EH (cell line): ENCODE results near the gene COQ8A.

Experiments
- DNase-seq: peaks from one replicate; pipeline ENCODE4 v3.0.0-alpha.2; 2015; ENCODE audit warnings: low read depth

COQ8A gene

GRCh38 chr1:226974544-226975258 lies 34.6 kb downstream of the COQ8A start:
- no peak for DNase-seq

GRCh38 chr1:226975259-226976250 lies 35.5 kb downstream of the COQ8A start:
- no peak for DNase-seq

GRCh38 chr1:226976276-226976977 lies 36.3 kb downstream of the COQ8A start:
- DNase-seq = no peak

GRCh38 chr1:226976978-226977642 lies 37.0 kb downstream of the COQ8A start:
- no peak for DNase-seq

GRCh38 chr1:226977643-226978431 lies 37.7 kb downstream of the COQ8A start:
- DNase-seq = no peak

GRCh38 chr1:226978432-226979114 lies 38.5 kb downstream of the COQ8A start:
- DNase-seq = no peak

GRCh38 chr1:226979115-226979516 lies 39.0 kb downstream of the COQ8A start:
- no peak for DNase-seq

GRCh38 chr1:226979517-226980121 lies 39.5 kb downstream of the COQ8A start:
- DNase-seq = no peak

- DNase-seq = no peak
Observed at GRCh38 chr1:226980122-226980560, 40.0 kb downstream of the COQ8A start.

- no peak for DNase-seq
Observed at GRCh38 chr1:226980565-226981385, 40.7 kb downstream of the COQ8A start.

GRCh38 chr1:226981386-226981817 lies 41.3 kb downstream of the COQ8A start:
- no peak for DNase-seq

- DNase-seq = no peak
Observed at GRCh38 chr1:226981838-226982237, 41.7 kb downstream of the COQ8A start.

GRCh38 chr1:226982451-226983177 lies 42.5 kb downstream of the COQ8A start:
- DNase-seq = no peak

- DNase-seq = no peak
Observed at GRCh38 chr1:226983247-226983991, 43.3 kb downstream of the COQ8A start.

GRCh38 chr1:226983992-226984364 lies 43.9 kb downstream of the COQ8A start:
- no peak for DNase-seq

- no peak for DNase-seq
Observed at GRCh38 chr1:226984521-226985238, 44.6 kb downstream of the COQ8A start.
